ENCODE results near the gene ARHGAP26.

Gene ARHGAP26

DNA sequence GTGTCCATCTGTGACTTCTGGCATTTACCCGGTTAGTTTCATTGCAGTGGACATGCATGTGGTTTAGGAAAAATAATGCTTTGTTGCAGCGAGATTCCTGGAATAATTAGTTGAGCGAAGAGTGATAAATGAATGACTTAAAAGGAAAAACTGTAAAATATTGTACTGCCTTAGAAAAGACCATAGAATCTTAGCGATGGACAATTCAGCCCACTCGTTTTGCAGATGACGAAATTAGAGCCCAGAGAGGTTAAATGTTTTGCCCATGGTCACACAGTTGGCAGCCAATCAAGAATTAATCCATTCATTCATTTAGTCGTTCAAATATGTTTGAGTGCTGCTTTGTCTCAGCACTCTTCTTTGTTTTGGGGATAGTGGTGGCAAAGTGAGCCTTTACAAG, 107.9 kb downstream of the ARHGAP26 start:
- TF ChIP-seq, protein P1, sequence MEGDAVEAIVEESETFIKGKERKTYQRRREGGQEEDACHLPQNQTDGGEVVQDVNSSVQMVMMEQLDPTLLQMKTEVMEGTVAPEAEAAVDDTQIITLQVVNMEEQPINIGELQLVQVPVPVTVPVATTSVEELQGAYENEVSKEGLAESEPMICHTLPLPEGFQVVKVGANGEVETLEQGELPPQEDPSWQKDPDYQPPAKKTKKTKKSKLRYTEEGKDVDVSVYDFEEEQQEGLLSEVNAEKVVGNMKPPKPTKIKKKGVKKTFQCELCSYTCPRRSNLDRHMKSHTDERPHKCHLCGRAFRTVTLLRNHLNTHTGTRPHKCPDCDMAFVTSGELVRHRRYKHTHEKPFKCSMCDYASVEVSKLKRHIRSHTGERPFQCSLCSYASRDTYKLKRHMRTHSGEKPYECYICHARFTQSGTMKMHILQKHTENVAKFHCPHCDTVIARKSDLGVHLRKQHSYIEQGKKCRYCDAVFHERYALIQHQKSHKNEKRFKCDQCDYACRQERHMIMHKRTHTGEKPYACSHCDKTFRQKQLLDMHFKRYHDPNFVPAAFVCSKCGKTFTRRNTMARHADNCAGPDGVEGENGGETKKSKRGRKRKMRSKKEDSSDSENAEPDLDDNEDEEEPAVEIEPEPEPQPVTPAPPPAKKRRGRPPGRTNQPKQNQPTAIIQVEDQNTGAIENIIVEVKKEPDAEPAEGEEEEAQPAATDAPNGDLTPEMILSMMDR (IDR thresholded peaks at IDR 0.05), result no peak

- TF ChIP-seq, protein P1 (IDR thresholded peaks at IDR 0.05), result no peak
These were observed 108.5 kb downstream of the ARHGAP26 start for GRCh38 chr5:142878638-142879037.

- TF ChIP-seq, protein P1 (IDR thresholded peaks at IDR 0.05), result no peak
These were observed 111.1 kb downstream of the ARHGAP26 start for GRCh38 chr5:142881076-142881783.

GRCh38 chr5:142881784-142882126, 111.6 kb downstream of the ARHGAP26 start:
- TF ChIP-seq, protein P1 (IDR thresholded peaks at IDR 0.05), result no peak

DNA sequence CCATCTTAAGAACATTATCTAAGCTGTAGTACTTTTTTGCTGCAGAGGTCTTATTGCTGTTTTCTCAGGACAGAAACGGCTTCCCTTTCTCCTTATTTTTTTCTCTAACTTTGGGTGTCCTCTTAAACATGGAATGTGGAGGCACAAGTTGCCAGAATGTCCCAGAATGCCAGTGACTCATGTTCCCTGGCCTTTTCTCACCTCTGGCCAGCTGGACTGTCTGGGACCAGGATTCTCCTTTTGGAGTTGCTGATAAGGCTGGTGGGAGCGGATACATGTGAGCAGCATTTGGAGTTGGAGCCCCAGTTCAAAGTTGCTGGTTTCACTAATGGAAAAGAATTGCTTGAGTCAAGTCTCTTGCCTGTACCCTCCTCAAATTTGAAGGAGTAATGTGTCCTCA, 112.8 kb downstream of the ARHGAP26 start:
- TF ChIP-seq, protein P1 (IDR thresholded peaks at IDR 0.05), result no peak

- TF ChIP-seq, protein P1 (IDR thresholded peaks at IDR 0.05), result no peak
These were observed 113.3 kb downstream of the ARHGAP26 start for GRCh38 chr5:142883438-142883837.

GRCh38 chr5:142884029-142884428, 113.9 kb downstream of the ARHGAP26 start:
- TF ChIP-seq, protein P1 (IDR thresholded peaks at IDR 0.05), result no peak

GRCh38 chr5:142886211-142886610, 116.0 kb downstream of the ARHGAP26 start:
- TF ChIP-seq, protein P1 (IDR thresholded peaks at IDR 0.05), result no peak
